Measurements from ENCODE around the gene RB1.

DNA sequence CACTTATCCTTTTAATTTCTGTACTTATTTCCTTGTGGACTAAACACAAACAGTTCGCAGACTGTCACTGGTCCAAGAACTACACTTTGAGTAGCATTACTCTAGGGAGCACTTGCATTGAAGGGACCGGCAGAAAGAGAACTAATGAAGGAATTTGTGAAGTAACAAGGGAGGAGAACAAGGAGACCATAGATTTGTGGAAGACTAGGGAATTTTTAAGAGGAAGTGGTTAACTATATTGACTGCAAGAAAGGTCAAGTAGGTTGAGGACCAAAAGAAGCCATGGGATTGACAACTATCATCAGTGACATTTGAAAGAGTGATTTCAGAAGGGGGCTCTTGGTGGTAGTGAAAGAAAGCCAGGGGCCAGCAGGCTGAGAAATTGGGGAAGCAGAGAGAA is 4.0 kb upstream of the RB1 start:
- TF ChIP-seq, protein P1, sequence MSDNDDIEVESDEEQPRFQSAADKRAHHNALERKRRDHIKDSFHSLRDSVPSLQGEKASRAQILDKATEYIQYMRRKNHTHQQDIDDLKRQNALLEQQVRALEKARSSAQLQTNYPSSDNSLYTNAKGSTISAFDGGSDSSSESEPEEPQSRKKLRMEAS (IDR thresholded peaks at IDR 0.05) = no peak
- TF ChIP-seq, protein P2, sequence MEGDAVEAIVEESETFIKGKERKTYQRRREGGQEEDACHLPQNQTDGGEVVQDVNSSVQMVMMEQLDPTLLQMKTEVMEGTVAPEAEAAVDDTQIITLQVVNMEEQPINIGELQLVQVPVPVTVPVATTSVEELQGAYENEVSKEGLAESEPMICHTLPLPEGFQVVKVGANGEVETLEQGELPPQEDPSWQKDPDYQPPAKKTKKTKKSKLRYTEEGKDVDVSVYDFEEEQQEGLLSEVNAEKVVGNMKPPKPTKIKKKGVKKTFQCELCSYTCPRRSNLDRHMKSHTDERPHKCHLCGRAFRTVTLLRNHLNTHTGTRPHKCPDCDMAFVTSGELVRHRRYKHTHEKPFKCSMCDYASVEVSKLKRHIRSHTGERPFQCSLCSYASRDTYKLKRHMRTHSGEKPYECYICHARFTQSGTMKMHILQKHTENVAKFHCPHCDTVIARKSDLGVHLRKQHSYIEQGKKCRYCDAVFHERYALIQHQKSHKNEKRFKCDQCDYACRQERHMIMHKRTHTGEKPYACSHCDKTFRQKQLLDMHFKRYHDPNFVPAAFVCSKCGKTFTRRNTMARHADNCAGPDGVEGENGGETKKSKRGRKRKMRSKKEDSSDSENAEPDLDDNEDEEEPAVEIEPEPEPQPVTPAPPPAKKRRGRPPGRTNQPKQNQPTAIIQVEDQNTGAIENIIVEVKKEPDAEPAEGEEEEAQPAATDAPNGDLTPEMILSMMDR (IDR thresholded peaks at IDR 0.05 in 2 of 3, conservative IDR thresholded peaks at IDR 0.05 in 1 of 3; ENCODE audit: borderline replicate concordance in 1 of 3, insufficient read depth in 1 of 3, low read depth in 2 of 3, low read length in 2 of 3) = no peak
- no peak for TF ChIP-seq POLR2AphosphoS5 (IDR thresholded peaks at IDR 0.05; ENCODE audit: low read depth, low read length)
- TF ChIP-seq POLR2A (IDR thresholded peaks at IDR 0.05; ENCODE audit: borderline replicate concordance, extremely low read depth, insufficient read depth, insufficient read length) = no peak
